H1 (cell line): ENCODE measurements around the gene WDR64. TPM values are rescaled to one million over a fixed set of nuclear protein-coding genes. Genes with fewer than 3 reads are reported as not detected.

Experiments
- CTCF ChIA-PET: fragments of 300-600 bp; sonication (Branson Sonifier 250); formaldehyde crosslinking; loops from one replicate; lab custom pipeline; 2021; ENCODE audit not compliant: partially characterized antibody; lab: Charles Lee
- POLR2A ChIA-PET: fragments of 300-600 bp; sonication (Branson Sonifier 250); formaldehyde crosslinking; loops from one replicate; lab custom pipeline; 2021; ENCODE audit warnings: inconsistent platforms; ENCODE audit not compliant: partially characterized antibody; lab: Charles Lee
- DNase-seq, 2 experiments: peaks; one replicate each; pipeline versions ENCODE4 v3.0.0 to v3.0.0-alpha.2; 2010 to 2022; ENCODE audit warnings: low spot score in 2 of 2, low read depth in 1 of 2, mixed read lengths in 1 of 2
- FAIRE-seq: peaks from 2 replicates; lab custom pipeline; 2011; peaks lifted over from hg19 to GRCh38; lab: Jason Lieb, UNC
- H2AFZ ChIP-seq: 2 replicates; pipeline ENCODE4 v1.8.1; 2012; ENCODE audit warnings: low read length, inconsistent platforms
- H2AK5ac ChIP-seq: 2 replicates; pipeline ENCODE4 v1.6.1; 2013; ENCODE audit warnings: low read depth, low read length
- H2BK120ac ChIP-seq: replicated peaks from 2 replicates; pipeline ENCODE3; 2013; ENCODE audit warnings: low read depth, low read length, inconsistent platforms
- H2BK12ac ChIP-seq: 2 replicates; pipeline ENCODE4 v1.6.1; 2013; ENCODE audit warnings: low read depth, low read length
- H2BK15ac ChIP-seq: 2 replicates; pipeline ENCODE4 v1.6.1; 2013; ENCODE audit warnings: low read length
- H2BK20ac ChIP-seq: 2 replicates; pipeline ENCODE4 v1.6.1; 2013; ENCODE audit warnings: low read length
- H2BK5ac ChIP-seq: 2 replicates; pipeline ENCODE4 v1.6.1; 2013; ENCODE audit warnings: low read depth, low read length
- H3K14ac ChIP-seq: 2 replicates; pipeline ENCODE4 v1.6.1; 2013; ENCODE audit warnings: inconsistent platforms; ENCODE audit not compliant: insufficient read length
- H3K18ac ChIP-seq: 2 replicates; pipeline ENCODE4 v1.6.1; 2013; ENCODE audit warnings: low read length; ENCODE audit errors: extremely low read depth
- H3K23ac ChIP-seq: 2 replicates; pipeline ENCODE4 v1.6.1; 2013; ENCODE audit warnings: inconsistent platforms; ENCODE audit not compliant: insufficient read length
- H3K23me2 ChIP-seq: 2 replicates; pipeline ENCODE4 v1.6.1; 2013; ENCODE audit warnings: low read depth, low read length
- H3K27ac ChIP-seq: 2 replicates; pipeline ENCODE4 v1.6.1; 2011; ENCODE audit warnings: low read depth, low read length, inconsistent platforms
- H3K27me3 ChIP-seq, 4 experiments: replicated peaks in 1 of 4; 1 replicate in 1 of 4; 2 replicates in 3 of 4; pipeline versions ENCODE4 v1.6.1 to v1.8.1; 2011 to 2013; ENCODE audit warnings: low read length in 3 of 4, mild to moderate bottlenecking in 3 of 4, inconsistent platforms in 2 of 4, mixed read lengths in 2 of 4, moderate library complexity in 1 of 4; ENCODE audit not compliant: control insufficient read depth in 3 of 4, insufficient read depth in 3 of 4; ENCODE audit errors: extremely low read depth in 1 of 4
- H3K36me3 ChIP-seq, 4 experiments: 2 replicates each; pipeline versions ENCODE4 v1.6.1 to v1.8.1; 2011 to 2013; ENCODE audit warnings: mild to moderate bottlenecking in 4 of 4, low read length in 3 of 4, moderate library complexity in 2 of 4, control low read depth in 1 of 4, inconsistent platforms in 1 of 4; ENCODE audit not compliant: insufficient read depth in 4 of 4, control insufficient read depth in 2 of 4
- H3K4ac ChIP-seq: replicated peaks from 2 replicates; pipeline ENCODE3; 2013; ENCODE audit warnings: low read length, low read depth, mixed read lengths, inconsistent platforms; ENCODE audit not compliant: insufficient read length
- H3K4me1 ChIP-seq, 4 experiments: replicated peaks in 1 of 4; 1 replicate in 1 of 4; 2 replicates in 3 of 4; pipeline versions ENCODE4 v1.6.1 to v1.8.1; 2011 to 2013; ENCODE audit warnings: low read length in 3 of 4, inconsistent platforms in 2 of 4, mixed read lengths in 1 of 4; ENCODE audit not compliant: insufficient read depth in 4 of 4, control insufficient read depth in 3 of 4
- H3K4me2 ChIP-seq, 2 experiments: 2 replicates each; pipeline versions ENCODE4 v1.6.1 to v1.8.1; 2011 to 2013; ENCODE audit warnings: low read depth in 2 of 2, low read length in 2 of 2, control low read depth in 1 of 2, inconsistent platforms in 1 of 2, mild to moderate bottlenecking in 1 of 2; ENCODE audit not compliant: insufficient read depth in 1 of 2
- H3K4me3 ChIP-seq, 4 experiments: fragments of 200-600, 300-600 bp in 1 of 4; sonication (generic), shearing (Covaris generic), sonication (Bioruptor Twin) in 1 of 4; 2 replicates each; pipeline versions ENCODE4 v1.5.1 to v1.8.1; 2011 to 2016; ENCODE audit warnings: low read length in 4 of 4, low read depth in 3 of 4, control low read depth in 2 of 4, inconsistent platforms in 2 of 4, mild to moderate bottlenecking in 2 of 4, mixed read lengths in 1 of 4, moderate library complexity in 1 of 4; ENCODE audit not compliant: insufficient read depth in 2 of 4; ENCODE audit errors: extremely low read depth in 1 of 4
- H3K56ac ChIP-seq: replicated peaks from 2 replicates; pipeline ENCODE3; 2013; ENCODE audit warnings: low read depth, mild to moderate bottlenecking, mixed read lengths, low read length, inconsistent platforms; ENCODE audit not compliant: insufficient read length
- H3K79me1 ChIP-seq: 2 replicates; pipeline ENCODE4 v1.6.1; 2013; ENCODE audit warnings: low read depth, low read length, control low read depth
- H3K79me2 ChIP-seq, 2 experiments: 2 replicates each; pipeline versions ENCODE4 v1.6.1 to v1.8.1; 2012 to 2013; ENCODE audit warnings: low read length in 2 of 2, mild to moderate bottlenecking in 2 of 2, inconsistent platforms in 1 of 2; ENCODE audit not compliant: insufficient read depth in 2 of 2, control insufficient read depth in 1 of 2
- H3K9ac ChIP-seq, 4 experiments: replicated peaks in 1 of 4; 1 replicate in 1 of 4; 2 replicates in 3 of 4; pipeline versions ENCODE4 v1.6.1 to v1.8.1; 2011 to 2013; ENCODE audit warnings: low read depth in 3 of 4, low read length in 3 of 4, control low read depth in 2 of 4, mild to moderate bottlenecking in 2 of 4, moderate library complexity in 2 of 4, inconsistent platforms in 1 of 4; ENCODE audit errors: extremely low read depth in 1 of 4
- H3K9me3 ChIP-seq, 2 experiments: 2 replicates each; pipeline versions ENCODE4 v1.6.1 to v1.8.1; 2012 to 2013; ENCODE audit warnings: mild to moderate bottlenecking in 2 of 2, moderate library complexity in 2 of 2, control low read depth in 1 of 2, inconsistent platforms in 1 of 2, low read depth in 1 of 2, low read length in 1 of 2, mixed read lengths in 1 of 2; ENCODE audit not compliant: insufficient read depth in 2 of 2
- H4K20me1 ChIP-seq, 2 experiments: replicated peaks in 1 of 2; 2 replicates each; pipeline versions ENCODE3 to v1.8.1; 2011 to 2013; ENCODE audit warnings: inconsistent platforms in 2 of 2, low read length in 2 of 2, mild to moderate bottlenecking in 1 of 2; ENCODE audit not compliant: insufficient read depth in 2 of 2, control insufficient read depth in 1 of 2
- H4K5ac ChIP-seq: 2 replicates; pipeline ENCODE4 v1.6.1; 2013; ENCODE audit warnings: low read length, low read depth, mixed read lengths, inconsistent platforms; ENCODE audit not compliant: insufficient read length
- H4K8ac ChIP-seq: 2 replicates; pipeline ENCODE4 v1.8.0; 2013; ENCODE audit warnings: mild to moderate bottlenecking, moderate library complexity, low read length, inconsistent platforms; ENCODE audit not compliant: insufficient read depth; ENCODE audit errors: extremely low read depth
- H4K91ac ChIP-seq: replicated peaks from 2 replicates; pipeline ENCODE3; 2013; ENCODE audit warnings: low read length, mixed read lengths, inconsistent platforms; ENCODE audit not compliant: insufficient read length
- CHD7 ChIP-seq: fragments of 300-600 bp; sonication (generic); IDR thresholded peaks from 2 replicates; pipeline ENCODE4 v1.7.1; 2012; ENCODE audit warnings: low read length, moderate library complexity, mild to moderate bottlenecking, inconsistent platforms; ENCODE audit not compliant: insufficient replicate concordance
- WGBS, 2 experiments: shearing (Covaris generic) in 1 of 2; methylation state at CpG; one replicate each; pipeline versions ENCODE4 v1.1.6 to v1.1.7; 2013 to 2015; ENCODE audit warnings: low lambda C conversion rate in 2 of 2, mixed read lengths in 2 of 2, inconsistent platforms in 1 of 2, low coverage in 1 of 2, missing lambda C conversion rate in 1 of 2; ENCODE audit not compliant: insufficient replicate concordance in 2 of 2, insufficient coverage in 1 of 2, insufficient read length in 1 of 2; ENCODE audit errors: extremely low coverage in 1 of 2, missing lambda C conversion rate in 1 of 2; 5-methylcytosine and 5-hydroxymethylcytosine counted together
- polyA plus RNA-seq, 7 experiments: library from polyadenylated mRNA; depleted of rRNA in 3 of 7; stranded (reverse) in 5 of 7; unstranded in 2 of 7; fragments of >200 nt in 5 of 7; fragments of 200-250 nt in 2 of 7; gene quantifications; 1 replicate in 5 of 7; 2 replicates in 1 of 7; 4 replicates in 1 of 7; pipeline versions ENCODE4 v1.2.1 to v1.2.3, GENCODE V29; 2011 to 2013; ENCODE audit warnings: missing spikeins in 2 of 7, mixed read lengths in 2 of 7
- total RNA-seq: library from RNA; stranded (reverse); fragmentation: NEBNext Ultra II Directional; extraction: Animal tissue kit (Norgen Biotek cat#: 25700); gene quantifications from 2 replicates; pipeline ENCODE4 v1.2.1, GENCODE V29; 2021

WDR64 gene
- total and polyA plus RNA-seq, 2 of the 8 experiments (the other 6 are each of a cell fraction or from before 2014, with no cell fraction given) = 0.02 TPM; not detected in 1

GRCh38 chr1:241677201-241677600 lies 25.1 kb downstream of the WDR64 start:
- H4K91ac ChIP-seq = no peak overlapping the region
- POLR2A ChIA-PET = no interaction called here
- no peak overlapping the region for H3K27ac ChIP-seq
- H3K27me3 ChIP-seq = no peaks in the 10 kb centered on the region
- H2BK20ac ChIP-seq = no peak overlapping the region
- no peak overlapping the region for H3K4me2 ChIP-seq
- H3K56ac ChIP-seq = no peak overlapping the region
- no peak overlapping the region for H3K14ac ChIP-seq
- peaks cover 0 to 2% of the 10 kb centered on the region in 2 experiments for H4K20me1 ChIP-seq
- H3K79me2 ChIP-seq = no peaks in the 10 kb centered on the region
- no peak overlapping the region for H2BK5ac ChIP-seq
- H2AK5ac ChIP-seq = no peak overlapping the region
- H3K4me3 ChIP-seq = no peak overlapping the region
- H3K23me2 ChIP-seq = no peaks in the 10 kb centered on the region
- 93% methylated on average over 5 of the region's 5 CpGs; no CpG with 5 or more reads in 1 of the 2 experiments for WGBS, 2 experiments
- no peak overlapping the region for H2AFZ ChIP-seq
- no peaks in the 10 kb centered on the region for H3K4me1 ChIP-seq
- H4K5ac ChIP-seq = no peak overlapping the region
- no peak overlapping the region for H3K9ac ChIP-seq
- no peak for FAIRE-seq
- no peaks in the 10 kb centered on the region for H3K36me3 ChIP-seq
- no peaks in the 10 kb centered on the region for H3K9me3 ChIP-seq
- no peak overlapping the region for H2BK15ac ChIP-seq
- no peak overlapping the region for H3K18ac ChIP-seq
- H2BK120ac ChIP-seq = no peak overlapping the region
- DNase-seq = no peak
- H4K8ac ChIP-seq = no peak overlapping the region
- H2BK12ac ChIP-seq = no peak overlapping the region
- CTCF ChIA-PET = no interaction called here
- no peaks in the 10 kb centered on the region for H3K79me1 ChIP-seq
- H3K23ac ChIP-seq = no peak overlapping the region
- H3K4ac ChIP-seq = no peak overlapping the region
- no peak for TF ChIP-seq CHD7
